A549 treated with AZD9567 at 1 μM for 4 hours (cell line): ENCODE results near the gene JPH2. TPM values are rescaled to one million over a fixed set of nuclear protein-coding genes. Genes with fewer than 3 reads are reported as not detected.

Experiments used
- total RNA-seq: library from RNA; stranded (reverse); fragments of 200-300 nt; extraction: Qiagen RNA extraction; gene quantifications from 5 replicates; pipeline ENCODE4 v1.2.3, GENCODE V29; 2022; ENCODE audit not compliant: insufficient read depth

Gene JPH2
- total RNA-seq: 3.3 to 4.8 TPM (median 3.8 TPM) in 5 replicates

GRCh38 chr20:44187054-44187771 is at the start of gene JPH2:
Gene JPH2 (minus strand): TSS chr20:44187188. CDS start chr20:44186705, 483 bp downstream.

GRCh38 chr20:44210406-44211176 is 23.6 kb upstream of the JPH2 start, which contains the start of gene OSER1:
Gene OSER1 (minus strand): TSS chr20:44210771. CDS start chr20:44206957, 3,814 bp downstream.

Other genes starting within 250 kb of the JPH2 start
- gene OSER1, start 23.6 kb upstream of the JPH2 start, total RNA-seq: 49.6 to 60.7 TPM (median 54.0 TPM) in 5 replicates
- gene GDAP1L1, start 60.1 kb upstream of the JPH2 start, total RNA-seq: 0.26 TPM in 1 of 5 replicates, not detected in the others
- 8.4 to 9.9 TPM (median 9.0 TPM) in 5 replicates for gene FITM2, start 124.0 kb upstream of the JPH2 start, total RNA-seq
- gene R3HDML, start 149.9 kb upstream of the JPH2 start, total RNA-seq: 0.11 to 0.41 TPM (median 0.17 TPM) in 4 of 5 replicates, not detected in the other
- 13.5 to 15.7 TPM (median 15.1 TPM) in 5 replicates for gene HNF4A, start 168.5 kb upstream of the JPH2 start, total RNA-seq